Stimulated activated naive B cell treated with anti-CD40 and anti-IgM and Interleukin-4, amounts not matched to agents 10 μg/mL and 1 μg/mL and 100 μg/mL, for 72 hours (primary cell): ENCODE measurements around the gene BPGM.
A peak's percentile ranks its signal among the peaks of the same experiment; 100 is the strongest.
"Not testable (repeated sequence)": the region's sequence is repeated elsewhere in the genome, so short reads cannot be mapped to it uniquely, and the experiment has no call there.

ENCODE experiments used
- ATAC-seq, 2 donors: fragments of 150-1000 bp; cut with Tn5 transposase; replicated peaks; 2 replicates each; pipeline ENCODE4 v1.10.0; 2021; ENCODE audit warnings: moderate library complexity in 1 of 2
- DNase-seq: peaks from one replicate; pipeline ENCODE4 v3.0.0; 2021
- H3K27ac Mint-ChIP-seq: one replicate; pipeline ENCODE4 v1.8.0; 2022; ENCODE audit warnings: mild to moderate bottlenecking, mixed read lengths
- H3K27me3 Mint-ChIP-seq, 2 donors: one replicate each; pipeline ENCODE4 v1.8.0; 2022; ENCODE audit warnings: mixed read lengths in 2 of 2
- H3K36me3 Mint-ChIP-seq, 2 donors: one replicate each; pipeline ENCODE4 v1.8.0; 2022; ENCODE audit warnings: mixed read lengths in 2 of 2, mild to moderate bottlenecking in 1 of 2
- H3K4me1 Mint-ChIP-seq, 2 donors: one replicate each; pipeline ENCODE4 v1.8.0; 2022; ENCODE audit warnings: mixed read lengths in 2 of 2, mild to moderate bottlenecking in 1 of 2
- H3K4me3 Mint-ChIP-seq, 2 donors: one replicate each; pipeline ENCODE4 v1.8.0; 2022; ENCODE audit warnings: mild to moderate bottlenecking in 2 of 2, mixed read lengths in 2 of 2, moderate library complexity in 1 of 2
- H3K9me3 Mint-ChIP-seq, 2 donors: one replicate each; pipeline ENCODE4 v1.8.0; 2022; ENCODE audit warnings: mixed read lengths in 2 of 2, mild to moderate bottlenecking in 1 of 2

Gene BPGM

GRCh38 chr7:134640842-134641715 lies 5.6 kb upstream of the BPGM start:
- H3K27me3 Mint-ChIP-seq = peaks cover 0 to 6% of the 10 kb centered on the region in 2 donors

GRCh38 chr7:134641981-134642380 lies 4.7 kb upstream of the BPGM start:
- H3K4me1 Mint-ChIP-seq, H3K36me3 Mint-ChIP-seq, H3K9me3 Mint-ChIP-seq, DNase-seq, H3K27ac Mint-ChIP-seq, ATAC-seq, H3K27me3 Mint-ChIP-seq, H3K4me3 Mint-ChIP-seq: not testable (repeated sequence)

More at GRCh38 chr7:134640842-134641715, 5.6 kb upstream of the BPGM start:
- Mint-ChIP-seq H3K4me3 (no peak overlapping the region), H3K4me1 (peaks cover 5% of the 10 kb centered on the region in 2 donors), H3K27ac (no peak overlapping the region), H3K36me3 (peaks cover 4% of the 10 kb centered on the region in 2 donors), H3K9me3 (peaks cover 2 to 4% of the 10 kb centered on the region in 2 donors)
- ATAC-seq (no peak), DNase-seq (no peak)

- Mint-ChIP-seq H3K36me3 (peaks cover 5 to 6% of the 10 kb centered on the region in 2 donors), H3K27ac (no peak overlapping the region), H3K4me3 (no peak overlapping the region), H3K4me1 (peaks cover 2 to 4% of the 10 kb centered on the region in 2 donors), H3K9me3 (peaks cover 2 to 4% of the 10 kb centered on the region in 2 donors), H3K27me3 (peaks cover 0 to 6% of the 10 kb centered on the region in 2 donors)
- DNase-seq (no peak), ATAC-seq (no peak)
These were observed 3.5 kb upstream of the BPGM start for GRCh38 chr7:134643131-134643530.

DNA sequence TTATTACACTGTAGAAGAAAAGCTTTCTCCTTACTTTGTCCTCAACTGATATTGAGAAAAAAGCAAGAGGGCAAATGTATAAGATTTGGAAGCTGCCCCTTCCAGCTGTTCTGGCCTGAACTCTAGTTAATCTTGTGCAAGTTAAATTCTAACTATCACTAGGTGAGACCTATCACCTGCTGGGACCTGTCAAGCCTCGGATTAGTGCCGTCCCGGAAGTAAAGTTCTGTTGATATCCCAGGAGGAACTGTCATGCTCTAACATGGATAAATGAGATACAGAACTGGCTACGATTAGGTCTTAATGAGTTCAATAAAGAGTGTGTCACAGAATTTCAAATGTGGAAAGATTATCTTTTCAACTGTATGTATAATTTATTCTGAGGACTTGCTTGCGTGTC lies 1.2 kb upstream of the BPGM start:
- peaks cover 14 to 24% of the 10 kb centered on the region in 2 donors for H3K36me3 Mint-ChIP-seq
- peaks cover 20 to 23% of the 10 kb centered on the region in 2 donors for H3K4me1 Mint-ChIP-seq
- H3K4me3 Mint-ChIP-seq = no peak overlapping the region
- ATAC-seq (no peak), DNase-seq (no peak)
- H3K27ac Mint-ChIP-seq = no peak overlapping the region
- H3K27me3 Mint-ChIP-seq = peaks cover 0 to 6% of the 10 kb centered on the region in 2 donors
- H3K9me3 Mint-ChIP-seq = peaks cover 2 to 4% of the 10 kb centered on the region in 2 donors

GRCh38 chr7:134645935-134646334 lies 718 bp upstream of the BPGM start:
- no peak overlapping the region for H3K27ac Mint-ChIP-seq
- H3K36me3 Mint-ChIP-seq = peaks cover 14 to 26% of the 10 kb centered on the region in 2 donors
- H3K27me3 Mint-ChIP-seq = peaks cover 0 to 2% of the 10 kb centered on the region in 2 donors
- no peak for ATAC-seq
- no peak for DNase-seq
- peaks cover 2 to 4% of the 10 kb centered on the region in 2 donors for H3K9me3 Mint-ChIP-seq
- H3K4me3 Mint-ChIP-seq = no peak overlapping the region
- H3K4me1 Mint-ChIP-seq = peaks cover 20 to 27% of the 10 kb centered on the region in 2 donors

GRCh38 chr7:134648456-134648855 lies 1.8 kb downstream of the BPGM start:
- Mint-ChIP-seq H3K4me3 (no peak overlapping the region), H3K27ac (no peak overlapping the region), H3K36me3 (peaks cover 12 to 32% of the 10 kb centered on the region in 2 donors), H3K9me3 (no peaks in the 10 kb centered on the region), H3K4me1 (peaks cover 20 to 32% of the 10 kb centered on the region in 2 donors), H3K27me3 (no peaks in the 10 kb centered on the region)
- ATAC-seq = no peak
- DNase-seq = no peak

DNA sequence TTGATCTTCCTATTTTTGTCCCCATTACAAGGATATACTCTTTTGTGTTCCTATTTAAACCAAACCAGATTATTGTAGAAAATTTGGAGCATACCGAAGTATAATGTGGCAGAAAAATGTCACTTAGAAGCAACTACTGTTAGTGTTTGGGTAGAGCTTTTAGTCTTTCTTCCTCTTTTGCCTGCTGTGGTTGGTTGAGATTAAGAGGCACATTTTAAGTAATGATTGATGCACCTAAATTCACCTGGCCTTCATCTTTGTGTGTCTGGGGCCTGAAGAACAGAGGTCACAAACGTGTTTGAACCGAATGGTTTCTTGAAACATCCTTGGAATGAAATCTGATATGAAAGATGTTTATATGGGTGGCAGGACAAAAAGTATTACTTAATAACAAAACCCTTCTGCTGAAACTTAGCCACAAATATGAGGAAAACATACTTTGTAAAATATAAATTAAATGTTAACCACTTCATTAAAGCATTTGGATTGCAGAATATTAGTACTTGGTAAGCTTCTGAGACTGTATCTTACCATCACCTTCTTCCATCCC lies 2.6 kb downstream of the BPGM start:
- peak overlapping the region; percentile 5 for H3K27ac Mint-ChIP-seq
- peak overlapping the region; percentile 28 to 56 for H3K4me3 Mint-ChIP-seq

GRCh38 chr7:134651991-134652390 lies 5.3 kb downstream of the BPGM start:
- Mint-ChIP-seq H3K36me3 (peaks cover 31 to 58% of the 10 kb centered on the region in 2 donors), H3K4me3 (no peak overlapping the region), H3K9me3 (peaks cover 0 to 8% of the 10 kb centered on the region in 2 donors), H3K4me1 (peaks cover 31 to 56% of the 10 kb centered on the region in 2 donors), H3K27me3 (no peaks in the 10 kb centered on the region), H3K27ac (no peak overlapping the region)
- ATAC-seq (no peak), DNase-seq (no peak)

More for the DNA sequence above, 2.6 kb downstream of the BPGM start:
- H3K27me3 Mint-ChIP-seq = no peaks in the 10 kb centered on the region
- H3K9me3 Mint-ChIP-seq = peaks cover 0 to 3% of the 10 kb centered on the region in 2 donors
- DNase-seq (no peak), ATAC-seq (no peak)
- H3K4me1 Mint-ChIP-seq = peaks cover 24 to 41% of the 10 kb centered on the region in 2 donors
- peaks cover 19 to 34% of the 10 kb centered on the region in 2 donors for H3K36me3 Mint-ChIP-seq

DNA sequence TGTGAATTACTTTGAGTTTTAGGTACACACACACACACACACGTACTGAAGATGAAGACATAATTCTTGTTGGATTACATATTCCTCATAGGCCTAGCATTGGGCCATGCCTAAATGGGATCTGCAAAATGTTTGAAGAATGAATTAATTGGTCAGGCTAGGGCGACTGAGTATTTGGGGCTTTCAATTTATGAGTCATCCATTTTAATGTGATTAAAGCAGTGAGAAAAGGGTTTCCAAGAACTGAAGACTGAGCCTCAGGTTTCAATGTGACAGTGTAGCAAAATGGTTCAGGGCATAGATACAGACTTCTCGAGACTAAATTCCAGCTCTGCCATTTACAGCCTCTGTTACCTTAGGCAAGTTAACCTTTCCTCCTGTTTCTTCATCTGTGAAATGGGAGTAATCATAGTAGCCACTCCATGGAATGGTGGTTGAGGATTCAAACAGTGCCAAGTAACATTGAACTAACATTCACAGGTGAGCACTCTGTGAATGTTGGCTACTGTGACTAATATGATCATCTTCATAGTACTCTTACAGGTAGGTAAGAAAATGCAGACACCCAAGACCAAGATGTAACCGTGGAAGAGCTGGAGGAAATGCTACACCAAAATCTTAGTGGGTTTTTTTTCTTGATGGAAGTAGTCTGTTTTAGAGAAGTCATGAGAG lies 7.6 kb downstream of the BPGM start:
- ATAC-seq (peak; percentile 82 to 90), DNase-seq (no peak)
- peak overlapping the region in 1 of 2 donors; percentile 29 for H3K4me3 Mint-ChIP-seq
- H3K27ac Mint-ChIP-seq = no peak overlapping the region
- no peaks in the 10 kb centered on the region for H3K27me3 Mint-ChIP-seq
- peaks cover 28 to 68% of the 10 kb centered on the region in 2 donors for H3K36me3 Mint-ChIP-seq
- peaks cover 30 to 54% of the 10 kb centered on the region in 2 donors for H3K4me1 Mint-ChIP-seq
- peaks cover 0 to 8% of the 10 kb centered on the region in 2 donors for H3K9me3 Mint-ChIP-seq

DNA sequence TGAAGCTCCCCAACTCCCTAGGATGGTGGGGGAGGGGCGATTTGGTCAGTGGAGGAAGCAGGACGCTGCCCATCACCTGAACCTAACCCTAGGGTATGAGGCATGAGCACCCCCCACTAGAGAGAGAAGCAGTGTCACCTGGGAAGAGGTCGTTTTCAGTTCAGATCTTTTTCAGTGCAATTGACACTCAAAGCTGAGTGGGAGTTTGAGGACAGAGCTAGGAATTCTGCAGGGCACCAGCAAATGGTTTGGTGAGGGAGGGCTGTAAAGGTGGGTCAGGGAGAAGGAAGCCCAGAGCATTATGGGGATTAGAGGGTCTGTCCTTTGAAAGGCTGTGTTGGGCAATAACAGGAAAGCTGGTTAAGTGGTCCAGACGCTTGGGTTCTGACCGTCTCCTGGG lies 10.9 kb downstream of the BPGM start:
- no peak for ATAC-seq
- no peaks in the 10 kb centered on the region for H3K27me3 Mint-ChIP-seq
- no peak overlapping the region for H3K4me3 Mint-ChIP-seq
- peaks cover 25 to 44% of the 10 kb centered on the region in 2 donors for H3K4me1 Mint-ChIP-seq
- H3K36me3 Mint-ChIP-seq = peaks cover 30 to 65% of the 10 kb centered on the region in 2 donors
- H3K9me3 Mint-ChIP-seq = peaks cover 0 to 8% of the 10 kb centered on the region in 2 donors
- no peak for DNase-seq
- no peak overlapping the region for H3K27ac Mint-ChIP-seq

DNA sequence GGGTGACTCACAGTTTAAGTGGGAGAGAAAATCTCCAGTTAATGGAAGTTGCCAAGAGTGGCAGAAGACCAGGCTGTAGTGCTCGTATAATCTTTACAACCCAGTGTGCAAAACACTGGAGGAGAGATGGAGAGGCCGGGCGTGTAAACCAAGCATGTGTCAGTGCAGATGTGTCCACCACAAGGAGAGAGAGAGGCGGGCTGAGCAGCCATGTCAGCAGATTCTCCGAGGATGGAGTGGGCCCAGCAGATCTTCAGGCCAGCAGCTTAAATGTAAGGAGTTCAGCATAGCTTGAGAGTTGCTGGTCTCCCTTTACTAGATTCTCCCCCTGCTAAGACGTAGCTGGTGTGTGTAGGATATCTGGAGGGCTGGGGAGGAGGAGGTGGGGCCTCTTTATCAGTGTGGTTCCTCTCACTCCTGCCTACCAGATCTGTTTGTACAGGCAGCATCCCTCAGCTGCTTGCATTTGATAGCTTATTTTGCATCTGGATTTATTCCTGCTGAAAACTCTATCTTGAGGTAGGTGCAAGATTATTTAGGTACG lies 13.7 kb downstream of the BPGM start:
- no peak for ATAC-seq
- Mint-ChIP-seq H3K9me3 (peaks cover 4 to 8% of the 10 kb centered on the region in 2 donors), H3K27ac (peak overlapping the region; percentile 31), H3K4me3 (no peak overlapping the region), H3K36me3 (peaks cover 22 to 66% of the 10 kb centered on the region in 2 donors), H3K27me3 (no peaks in the 10 kb centered on the region), H3K4me1 (peaks cover 16 to 23% of the 10 kb centered on the region in 2 donors)
- no peak for DNase-seq

GRCh38 chr7:134660961-134661376 lies 14.3 kb downstream of the BPGM start:
- ATAC-seq (no peak), DNase-seq (no peak)
- Mint-ChIP-seq H3K27ac (no peak overlapping the region), H3K27me3 (no peaks in the 10 kb centered on the region), H3K36me3 (peaks cover 23 to 63% of the 10 kb centered on the region in 2 donors), H3K4me1 (peaks cover 16 to 25% of the 10 kb centered on the region in 2 donors), H3K4me3 (no peak overlapping the region), H3K9me3 (peaks cover 4 to 8% of the 10 kb centered on the region in 2 donors)

DNA sequence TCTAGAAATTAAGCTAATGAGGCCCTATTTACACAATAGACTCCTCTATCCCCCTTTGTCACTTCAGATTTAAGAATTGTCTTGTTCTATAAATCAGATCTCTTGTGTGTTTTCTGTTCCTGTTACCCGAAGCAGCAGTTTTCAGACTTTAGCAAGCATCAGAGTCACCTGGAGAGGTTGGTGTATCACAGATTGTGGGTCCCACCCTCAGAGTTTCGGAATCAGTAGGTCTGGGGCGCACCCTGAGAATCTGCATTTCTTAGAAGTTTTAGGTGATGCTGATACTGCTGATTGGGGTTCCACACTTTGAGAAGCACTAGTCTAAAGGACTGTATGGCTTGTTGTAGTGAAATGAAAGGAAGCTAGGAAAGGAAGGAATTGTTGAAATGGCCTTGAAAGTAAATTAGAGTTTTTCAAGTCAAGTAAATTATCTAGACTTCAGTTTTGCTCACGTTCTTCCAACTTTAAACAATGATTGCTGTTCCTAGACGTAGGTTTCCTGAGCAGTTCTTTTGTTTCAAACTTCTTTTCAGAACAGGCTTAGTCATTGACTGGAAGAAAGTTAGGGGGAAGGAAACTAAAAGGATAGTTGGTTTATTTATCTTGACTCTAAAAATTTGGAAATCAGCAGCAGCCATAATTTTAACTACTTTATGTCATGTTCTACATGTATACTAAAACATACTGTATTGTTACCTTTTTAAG lies 15.7 kb downstream of the BPGM start:
- no peak for ATAC-seq
- no peak overlapping the region for H3K4me3 Mint-ChIP-seq
- H3K4me1 Mint-ChIP-seq = peaks cover 14 to 20% of the 10 kb centered on the region in 2 donors
- no peaks in the 10 kb centered on the region for H3K27me3 Mint-ChIP-seq
- H3K27ac Mint-ChIP-seq = peak overlapping the region; percentile 31
- H3K9me3 Mint-ChIP-seq = peaks cover 0 to 8% of the 10 kb centered on the region in 2 donors
- peaks cover 26 to 62% of the 10 kb centered on the region in 2 donors for H3K36me3 Mint-ChIP-seq
- DNase-seq = no peak
